Smooth muscle cell of bladder (primary cell): ENCODE results near the gene AADACL3. TPM values are rescaled to one million over a fixed set of nuclear protein-coding genes. Genes with fewer than 3 reads are reported as not detected.

ENCODE experiments used
- total RNA-seq: library from RNA; depleted of rRNA; stranded (reverse); fragments of >200 nt; gene quantifications from 2 replicates; pipeline ENCODE4 v1.2.3, GENCODE V29; 2014

The AADACL3 gene, protein sequence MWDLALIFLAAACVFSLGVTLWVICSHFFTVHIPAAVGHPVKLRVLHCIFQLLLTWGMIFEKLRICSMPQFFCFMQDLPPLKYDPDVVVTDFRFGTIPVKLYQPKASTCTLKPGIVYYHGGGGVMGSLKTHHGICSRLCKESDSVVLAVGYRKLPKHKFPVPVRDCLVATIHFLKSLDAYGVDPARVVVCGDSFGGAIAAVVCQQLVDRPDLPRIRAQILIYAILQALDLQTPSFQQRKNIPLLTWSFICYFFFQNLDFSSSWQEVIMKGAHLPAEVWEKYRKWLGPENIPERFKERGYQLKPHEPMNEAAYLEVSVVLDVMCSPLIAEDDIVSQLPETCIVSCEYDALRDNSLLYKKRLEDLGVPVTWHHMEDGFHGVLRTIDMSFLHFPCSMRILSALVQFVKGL
- total RNA-seq, result not detected in 2 replicates

DNA sequence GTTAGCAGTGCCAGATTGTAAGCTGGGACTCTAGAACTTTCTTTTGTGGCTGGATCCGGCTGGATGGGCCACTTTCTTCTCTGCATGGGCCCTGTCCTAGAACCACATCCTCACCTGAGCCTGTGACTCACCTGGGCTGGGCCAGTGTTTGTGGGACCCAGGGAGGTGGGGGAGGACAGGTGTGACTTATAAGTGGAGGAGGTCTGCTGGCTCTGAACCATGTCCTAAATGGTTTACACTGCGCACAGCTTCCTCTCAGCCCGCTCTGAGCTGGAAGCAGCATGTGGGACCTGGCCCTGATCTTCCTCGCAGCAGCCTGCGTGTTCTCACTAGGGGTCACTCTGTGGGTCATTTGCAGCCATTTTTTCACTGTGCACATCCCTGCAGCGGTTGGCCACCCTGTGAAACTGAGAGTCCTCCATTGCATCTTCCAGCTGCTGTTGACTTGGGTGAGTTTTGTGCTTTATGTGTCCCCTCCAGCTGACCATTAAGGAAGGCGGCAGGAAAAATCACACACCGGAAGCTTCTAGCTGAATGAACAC is at the start of gene AADACL3:
Gene AADACL3 (plus strand): TSS at position 215 of the 542 bp plus-strand sequence. CDS start 67 bp downstream, at position 282.

DNA sequence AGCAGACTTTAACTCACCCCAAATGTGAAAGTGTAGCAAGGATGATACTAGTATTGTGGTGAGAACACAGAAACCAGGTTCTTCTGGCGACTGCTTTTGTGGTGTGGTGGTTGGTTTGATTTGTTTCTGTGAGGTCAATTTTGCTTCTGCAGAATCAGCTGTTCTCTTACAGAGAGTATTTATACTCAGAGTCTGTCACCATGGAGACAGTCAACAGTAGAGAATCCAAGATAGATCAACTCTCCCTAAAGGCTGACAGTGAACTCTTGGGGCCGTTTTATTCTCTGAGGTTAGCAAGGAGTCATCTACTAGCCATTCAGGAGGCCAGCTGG is 30.0 kb downstream of the AADACL3 start, which contains the start of gene CFAP107:
Gene CFAP107 (plus strand): TSS at position 209 of the 332 bp plus-strand sequence. CDS start 231 bp downstream, outside the sequence.

GRCh38 chr1:12773438-12773837 is 57.5 kb downstream of the AADACL3 start, which contains the start of gene PRAMEF12:
TSS of gene PRAMEF12 (plus strand) at chr1:12773738. CDS start at chr1:12774868, 1,130 bp downstream.

Other genes starting within 250 kb of the AADACL3 start
- gene DHRS3, start 97.9 kb upstream of the AADACL3 start, total RNA-seq, result 310 and 918 TPM in 2 replicates
- gene AADACL4, start 72.0 kb upstream of the AADACL3 start, total RNA-seq, result under 0.01 and 0.83 TPM in 2 replicates
- not detected in 2 replicates for gene CFAP107, start 30.1 kb downstream of the AADACL3 start, total RNA-seq
- not detected in 2 replicates for gene PRAMEF12, start 57.6 kb downstream of the AADACL3 start, total RNA-seq
- gene PRAMEF1, start 75.3 kb downstream of the AADACL3 start, total RNA-seq, result not detected in 2 replicates
- not detected in 2 replicates for gene PRAMEF11, start 115.3 kb downstream of the AADACL3 start, total RNA-seq
- not detected in 2 replicates for gene HNRNPCL1, start 132.6 kb downstream of the AADACL3 start, total RNA-seq
- gene PRAMEF2, start 141.0 kb downstream of the AADACL3 start, total RNA-seq, result not detected in 2 replicates
- gene PRAMEF4, start 170.1 kb downstream of the AADACL3 start, total RNA-seq, result not detected in 2 replicates
- not detected in 2 replicates for gene PRAMEF10, start 182.2 kb downstream of the AADACL3 start, total RNA-seq
- gene PRAMEF7, start 200.5 kb downstream of the AADACL3 start, total RNA-seq, result not detected in 2 replicates
- not detected in 2 replicates for gene PRAMEF6, start 231.5 kb downstream of the AADACL3 start, total RNA-seq